ENCODE results near the gene GNB1.

GNB1 gene

DNA sequence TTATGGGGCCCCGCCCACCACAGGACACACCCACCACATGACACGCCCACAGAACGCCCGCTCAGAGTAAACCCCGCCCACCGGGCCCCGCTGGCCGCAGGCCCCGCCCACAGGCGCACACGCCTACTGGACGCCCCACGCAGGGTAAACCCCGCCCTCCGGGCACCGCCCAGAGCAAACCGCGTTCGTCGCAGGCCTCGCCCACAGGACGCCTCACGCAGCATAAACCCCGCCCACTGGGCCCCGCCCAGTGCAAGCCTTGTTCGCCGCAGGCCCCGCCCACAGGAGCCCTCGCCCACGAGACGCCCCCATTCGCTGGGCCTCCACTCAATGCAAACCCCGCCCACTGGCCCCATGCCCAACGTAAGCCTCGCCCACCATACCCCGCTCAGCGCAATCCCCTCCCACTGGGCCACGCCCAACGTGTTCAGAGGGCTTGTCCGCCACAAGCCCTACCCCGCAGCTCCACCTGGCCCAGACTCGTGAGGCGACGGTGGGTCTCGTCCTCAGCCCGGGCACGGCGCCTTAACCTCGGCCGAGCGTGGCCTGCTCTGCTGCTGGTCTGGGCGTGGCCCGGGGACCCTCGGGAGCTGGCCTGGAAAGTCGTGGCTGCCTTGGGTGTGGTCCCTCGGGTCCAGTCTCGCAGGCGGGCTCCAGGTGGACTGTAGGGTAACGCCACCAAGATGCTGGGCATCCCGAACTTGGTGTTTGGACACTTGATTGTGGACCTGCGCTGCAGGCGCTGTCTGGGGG, 28.6 kb upstream of the GNB1 start:
- DNase-seq, result peak; percentile 98 to 100
- TF ChIP-seq GATA1 (IDR thresholded peaks at IDR 0.05; ENCODE audit: low read depth, low read length), result no peak
- TF ChIP-seq POLR2A (IDR thresholded peaks at IDR 0.05; ENCODE audit: low read length), result no peak

DNA sequence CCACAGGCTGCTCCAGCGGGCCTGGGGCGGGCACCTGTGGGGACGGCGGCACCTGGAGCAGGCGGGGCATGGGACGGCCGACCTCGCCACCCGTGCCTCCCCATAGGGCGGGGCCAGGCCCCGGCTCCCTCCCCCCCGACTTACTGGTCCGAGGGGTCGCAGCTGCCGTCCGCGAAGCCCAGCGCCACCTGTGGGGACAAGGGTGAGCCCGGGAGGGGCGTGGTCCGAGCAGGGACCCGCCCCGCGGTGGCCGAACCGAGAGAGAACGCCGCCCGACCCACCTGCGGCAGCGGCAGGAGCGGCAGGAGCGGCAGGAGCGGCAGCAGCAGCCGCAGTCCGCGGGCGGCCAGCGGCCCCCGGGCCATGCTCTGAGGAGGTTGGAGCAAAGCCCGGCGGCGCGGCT, 28.0 kb upstream of the GNB1 start, which contains the start of gene TMEM52:
Gene TMEM52 (minus strand): TSS at position 379 of the 403 bp plus-strand sequence. CDS start 14 bp downstream, at position 365.
- TF ChIP-seq GATA1 (IDR thresholded peaks at IDR 0.05; ENCODE audit: low read depth, low read length) (no peak), POLR2A (IDR thresholded peaks at IDR 0.05; ENCODE audit: low read length) (no peak)
- DNase-seq, result no peak

DNA sequence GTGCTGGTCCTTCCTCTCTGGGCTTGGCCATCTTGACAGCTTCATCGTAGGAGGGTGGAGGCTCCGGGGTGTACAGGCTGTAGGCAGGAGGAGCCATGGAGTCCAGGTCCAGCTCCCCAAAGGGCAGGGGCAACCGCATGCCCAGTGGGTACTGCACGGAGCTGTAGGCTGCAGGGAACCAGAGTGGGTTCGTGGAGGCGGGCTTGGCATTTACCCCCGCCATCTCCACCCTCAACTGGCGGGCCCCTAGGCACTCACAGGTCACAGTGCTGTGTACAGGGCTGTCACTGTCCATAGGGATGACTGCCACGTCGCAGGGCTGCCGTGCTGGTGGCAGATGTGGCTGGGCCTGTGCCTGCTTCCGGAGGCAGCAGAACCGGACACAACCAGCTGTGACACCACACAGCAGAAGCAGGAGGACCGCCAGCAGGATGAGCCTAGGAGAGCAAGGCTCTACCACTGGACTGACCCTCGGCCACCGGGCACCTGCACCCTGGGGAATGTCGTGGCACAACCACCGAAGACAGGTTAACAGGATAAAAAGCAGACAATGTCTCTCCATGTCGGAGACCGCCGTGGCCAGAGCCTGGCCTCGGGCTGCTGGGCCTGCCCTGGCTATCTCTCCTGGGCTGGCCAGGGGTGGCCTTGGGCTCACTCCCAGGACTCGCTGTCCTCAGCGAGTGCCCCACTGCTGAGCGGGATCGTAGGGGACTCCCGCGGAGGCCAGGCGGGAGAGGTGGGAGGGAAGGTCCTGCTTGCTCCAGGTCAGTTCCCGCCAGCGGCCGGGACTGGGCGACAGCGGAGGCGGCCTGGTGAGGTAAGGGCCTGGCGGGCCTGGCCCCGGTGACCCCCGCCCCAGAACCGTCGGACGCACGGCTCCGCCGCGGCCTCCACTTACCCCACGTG, 27.4 kb upstream of the GNB1 start:
- TF ChIP-seq POLR2A (IDR thresholded peaks at IDR 0.05; ENCODE audit: low read length) (no peak), GATA1 (IDR thresholded peaks at IDR 0.05; ENCODE audit: low read depth, low read length) (no peak)
- no peak for DNase-seq

DNA sequence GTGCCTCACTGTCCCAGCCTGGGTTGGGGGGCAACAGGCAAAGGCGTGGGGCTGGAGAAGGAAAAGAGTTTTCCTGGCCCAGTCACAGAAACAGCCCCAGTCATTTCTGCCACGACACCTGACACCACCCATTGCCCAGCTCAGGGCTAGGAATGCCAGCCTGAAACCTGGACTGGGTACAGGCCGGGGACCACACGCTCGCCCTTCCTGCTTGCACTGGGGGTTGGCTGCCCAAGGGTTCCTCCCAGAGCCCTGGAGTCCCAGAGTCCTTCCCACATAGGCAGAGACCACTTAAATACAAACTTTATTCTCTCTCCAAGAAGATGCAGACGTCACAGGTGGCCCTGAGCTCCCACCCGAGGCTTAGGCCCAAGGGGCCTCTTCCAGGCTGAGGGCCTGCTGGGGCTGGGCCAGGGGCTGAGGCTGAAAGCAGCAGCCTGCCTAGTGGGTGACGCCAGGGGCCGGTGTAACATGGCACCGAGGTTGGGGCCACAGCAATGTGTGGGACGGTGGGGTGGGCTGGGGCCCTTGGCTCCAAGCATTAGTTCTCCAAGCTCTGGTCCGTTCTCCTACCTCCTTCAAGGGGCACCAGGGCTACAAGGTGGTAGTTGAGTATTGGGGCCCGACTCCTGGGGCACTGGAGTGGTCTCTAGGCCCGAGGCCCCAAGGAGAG, 26.6 kb upstream of the GNB1 start:
- TF ChIP-seq GATA1 (IDR thresholded peaks at IDR 0.05; ENCODE audit: low read depth, low read length), result no peak
- TF ChIP-seq POLR2A (IDR thresholded peaks at IDR 0.05; ENCODE audit: low read length), result no peak
- no peak for DNase-seq

DNA sequence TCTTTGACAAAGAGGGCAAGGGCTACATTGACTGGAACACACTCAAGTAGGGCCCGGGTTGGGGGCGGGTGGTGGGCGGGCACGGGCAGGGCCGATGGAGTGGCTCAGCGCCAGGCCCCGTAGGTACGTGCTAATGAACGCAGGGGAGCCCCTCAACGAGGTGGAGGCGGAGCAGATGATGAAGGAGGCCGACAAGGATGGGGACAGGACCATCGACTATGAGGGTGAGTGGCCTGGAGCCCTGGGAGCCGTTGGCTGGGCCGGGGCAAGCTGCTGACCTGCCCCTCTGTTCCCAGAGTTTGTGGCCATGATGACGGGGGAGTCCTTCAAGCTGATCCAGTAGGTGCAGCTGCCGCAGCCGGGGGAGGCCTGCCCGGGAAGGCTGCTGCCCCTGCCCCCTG, 26.0 kb upstream of the GNB1 start:
- no peak for DNase-seq
- TF ChIP-seq POLR2A (IDR thresholded peaks at IDR 0.05; ENCODE audit: low read length) (no peak), GATA1 (IDR thresholded peaks at IDR 0.05; ENCODE audit: low read depth, low read length) (no peak)

DNA sequence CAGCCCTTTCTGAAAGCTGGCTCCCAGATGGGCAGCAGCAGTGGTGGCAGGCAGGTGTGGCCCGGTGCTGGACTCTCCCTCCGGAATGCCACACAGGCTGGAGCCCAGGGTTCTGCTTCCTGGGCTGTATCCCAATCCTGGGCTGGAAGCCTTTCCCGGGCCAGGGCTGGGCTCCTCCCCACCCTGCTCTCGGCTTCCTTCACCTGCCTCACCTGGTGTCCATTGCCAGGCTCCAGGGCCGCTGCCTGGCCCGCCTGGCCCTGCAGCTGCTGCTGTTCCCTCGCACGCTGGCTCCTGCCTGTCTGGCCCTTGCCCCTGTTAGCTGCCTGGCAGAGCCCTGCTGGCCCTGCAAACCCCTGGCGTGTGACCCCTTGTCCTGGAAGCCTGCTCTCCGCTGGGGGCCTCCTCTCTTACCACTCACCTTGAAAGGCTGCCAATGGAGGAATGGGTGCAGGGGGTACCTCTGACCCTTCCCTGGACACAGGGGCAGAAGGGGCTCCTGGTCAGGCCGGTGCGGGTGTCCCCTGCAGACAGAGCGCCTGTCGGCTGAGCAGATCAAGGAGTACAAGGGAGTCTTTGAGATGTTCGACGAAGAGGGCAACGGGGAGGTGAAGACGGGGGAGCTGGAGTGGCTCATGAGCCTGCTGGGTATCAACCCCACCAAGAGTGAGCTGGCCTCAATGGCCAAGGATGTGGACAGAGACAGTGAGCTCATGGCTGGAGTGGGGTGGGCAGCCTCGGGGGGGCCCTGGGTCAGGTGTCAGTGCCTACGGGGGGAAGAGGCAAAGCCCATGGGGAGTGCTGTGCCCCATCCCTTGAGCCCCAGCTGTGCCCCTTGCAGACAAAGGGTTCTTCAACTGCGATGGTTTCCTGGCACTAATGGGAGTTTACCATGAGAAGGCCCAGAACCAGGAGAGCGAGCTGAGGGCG, 25.3 kb upstream of the GNB1 start:
- no peak for TF ChIP-seq POLR2A (IDR thresholded peaks at IDR 0.05; ENCODE audit: low read length)
- no peak for TF ChIP-seq GATA1 (IDR thresholded peaks at IDR 0.05; ENCODE audit: low read depth, low read length)
- no peak for DNase-seq

DNA sequence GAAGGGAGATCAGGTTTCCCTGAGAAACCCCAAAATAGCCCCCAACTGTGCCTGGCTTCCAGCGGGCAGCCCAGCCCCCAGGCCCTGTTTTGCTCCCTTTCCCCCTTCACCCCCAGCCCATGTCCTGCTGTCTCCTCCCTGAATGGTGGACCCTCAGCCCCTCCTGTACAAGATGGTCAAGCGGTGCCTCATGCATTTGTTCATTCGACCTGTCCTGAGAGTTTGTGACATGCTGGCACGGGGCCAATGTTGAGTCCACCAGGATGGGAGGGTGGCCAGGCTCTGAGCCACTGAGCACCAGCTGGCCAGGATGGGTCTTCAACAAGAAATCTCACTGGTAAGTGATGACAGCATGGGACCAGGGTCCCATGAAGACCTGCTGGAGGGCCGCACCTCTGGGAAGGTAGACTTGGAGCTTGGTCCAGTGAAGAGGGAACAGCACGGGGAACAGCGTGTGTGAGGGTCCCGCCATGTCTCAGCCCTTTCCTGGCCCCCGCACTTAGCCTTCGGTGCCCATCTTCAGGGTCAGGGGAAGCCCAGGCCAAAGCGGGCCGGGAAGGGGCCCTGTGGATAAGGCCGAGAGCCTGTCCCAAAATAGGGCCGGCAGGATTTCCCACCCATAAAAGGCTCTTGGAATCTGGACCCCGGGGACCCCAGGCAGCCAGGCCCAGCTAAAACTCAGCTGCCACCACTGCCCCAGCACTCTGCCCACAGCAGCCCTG, 24.2 kb upstream of the GNB1 start, which contains the start of gene CALML6:
Gene CALML6 (plus strand): TSS at position 290 of the 722 bp plus-strand sequence. CDS start 21 bp downstream, at position 311.
- DNase-seq, result no peak
- no peak for TF ChIP-seq POLR2A (IDR thresholded peaks at IDR 0.05; ENCODE audit: low read length)

DNA sequence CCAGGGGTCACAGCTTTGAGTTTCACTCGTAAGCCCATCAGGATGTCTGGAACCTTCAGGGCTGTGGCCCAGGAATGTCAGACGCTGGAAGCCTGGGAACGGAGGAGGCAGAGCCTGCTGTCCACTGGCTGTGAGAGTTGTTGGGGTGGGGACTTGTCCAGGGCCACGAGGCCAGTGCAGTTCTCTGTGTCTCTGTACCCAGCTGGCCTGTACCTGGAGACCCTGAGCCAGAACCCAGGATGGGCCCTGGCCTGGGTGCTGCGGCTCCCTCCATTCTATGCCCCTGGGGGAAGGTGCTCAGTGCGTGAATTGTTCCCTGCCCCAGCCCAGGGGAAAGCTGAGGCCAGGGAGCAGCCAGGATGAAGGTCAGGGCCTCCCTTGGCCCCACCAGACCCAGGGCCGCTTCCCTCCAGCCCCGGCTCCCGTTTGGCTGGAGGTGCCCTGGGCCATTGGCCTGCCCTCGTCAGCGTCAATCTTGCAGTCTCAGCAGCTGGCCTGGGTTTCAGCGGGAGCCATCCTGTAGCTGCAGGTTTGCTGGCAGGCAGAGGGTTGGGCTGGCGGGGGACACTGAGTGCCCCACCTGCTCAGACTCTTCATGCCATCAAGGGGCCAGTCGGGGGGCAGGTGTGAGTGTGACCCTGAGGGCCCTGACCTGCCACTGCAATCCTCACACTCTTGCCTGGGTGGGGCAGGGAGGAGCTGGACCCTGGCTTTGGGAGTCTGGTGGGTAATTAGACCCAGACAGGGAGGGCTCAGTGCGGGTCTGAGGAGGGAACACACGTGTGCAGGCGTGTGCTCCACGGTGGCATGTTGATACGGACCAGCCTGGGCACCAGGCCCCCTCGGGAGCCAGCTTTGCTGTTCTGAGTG, 23.4 kb upstream of the GNB1 start:
- TF ChIP-seq GATA1 (IDR thresholded peaks at IDR 0.05; ENCODE audit: low read depth, low read length) (no peak), POLR2A (IDR thresholded peaks at IDR 0.05; ENCODE audit: low read length) (no peak)

DNA sequence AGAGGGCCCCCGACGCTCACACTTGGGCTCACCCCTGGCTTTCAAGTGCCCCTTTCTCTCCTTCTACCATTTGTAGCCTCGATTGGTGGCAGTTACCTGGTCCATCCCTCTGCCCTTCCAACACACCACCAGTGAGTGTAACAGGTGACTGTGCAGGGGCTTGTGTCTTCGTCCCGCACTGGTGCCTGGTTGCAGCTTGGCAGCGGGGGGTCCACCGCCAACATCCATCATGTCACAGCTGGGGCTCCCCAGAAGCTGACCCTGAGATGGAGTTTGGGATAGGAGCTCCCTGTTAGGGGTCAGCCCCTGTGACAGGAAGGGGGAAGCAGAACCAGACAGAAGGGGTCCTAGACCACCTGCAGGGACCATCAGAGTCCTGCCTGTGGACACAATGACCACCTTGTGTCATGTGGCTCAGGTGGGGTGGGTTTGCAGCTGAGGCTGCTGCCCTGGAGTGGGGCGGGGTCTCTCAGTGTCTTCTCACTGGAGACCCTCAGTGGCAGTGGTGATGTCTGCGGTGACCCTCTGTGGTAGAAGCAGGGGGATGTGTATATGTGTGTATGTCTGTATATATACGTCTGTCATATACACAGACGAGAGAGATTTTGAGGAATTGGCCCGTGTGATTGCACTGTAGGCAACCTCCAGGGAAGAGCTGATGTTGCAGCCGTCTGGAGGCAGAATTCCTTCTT, 20.6 kb upstream of the GNB1 start:
- TF ChIP-seq GATA1 (IDR thresholded peaks at IDR 0.05; ENCODE audit: low read depth, low read length) (no peak), POLR2A (IDR thresholded peaks at IDR 0.05; ENCODE audit: low read length) (no peak)
- DNase-seq, result no peak

More for the DNA sequence above, 23.4 kb upstream of the GNB1 start:
- no peak for DNase-seq

DNA sequence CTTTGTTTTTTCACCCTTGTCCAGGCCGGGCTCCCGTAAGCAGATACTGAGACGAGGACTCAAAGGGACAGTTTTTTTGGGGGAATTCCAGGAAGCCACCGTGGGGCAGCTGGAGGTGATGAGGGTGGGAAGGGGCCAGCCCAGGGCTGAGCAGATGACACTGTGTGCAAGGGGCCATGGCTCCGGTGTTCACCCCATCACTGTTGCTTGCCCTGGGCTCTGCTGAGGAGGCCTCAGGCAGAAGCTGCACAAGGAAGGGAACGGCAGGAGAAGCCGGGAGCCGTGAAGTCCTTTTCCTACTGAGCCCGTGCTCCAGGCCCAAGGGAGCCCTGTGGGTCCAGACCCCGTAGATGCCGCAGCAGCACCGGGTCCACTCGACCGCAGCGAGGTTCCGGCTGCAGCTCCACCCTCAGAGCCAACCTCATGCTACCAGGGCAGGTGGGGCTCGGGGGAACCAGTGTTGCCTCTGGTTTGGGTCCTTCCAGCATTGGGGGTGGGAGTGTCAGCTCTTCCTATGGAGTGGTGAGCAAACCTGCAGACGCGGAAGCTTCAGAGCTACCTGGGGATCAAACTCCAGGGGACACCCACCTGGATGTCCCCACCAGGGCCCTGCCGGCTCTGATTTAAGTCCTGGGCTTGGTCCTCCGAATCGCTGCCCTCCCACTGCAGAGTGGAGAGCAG, 19.9 kb upstream of the GNB1 start:
- TF ChIP-seq GATA1 (IDR thresholded peaks at IDR 0.05; ENCODE audit: low read depth, low read length) (no peak), POLR2A (IDR thresholded peaks at IDR 0.05; ENCODE audit: low read length) (no peak)
- DNase-seq, result no peak

Measured in erythroblast (primary cell).